SH-SY5Y (cell line): ENCODE measurements around the gene ANKRD11.

Source experiments
- GATA2 ChIP-seq: IDR thresholded peaks from 2 replicates; pipeline ENCODE4 v1.6.1; 2011; ENCODE audit warnings: mild to moderate bottlenecking, low read depth, low read length
- GATA3 ChIP-seq: IDR thresholded peaks from 2 replicates; pipeline ENCODE4 v1.6.1; 2011; ENCODE audit warnings: low read depth, mild to moderate bottlenecking, low read length, moderate library complexity

The ANKRD11 gene

GRCh38 chr16:89304181-89304851 is 186.0 kb downstream of the ANKRD11 start:
- no peak for TF ChIP-seq GATA2
- TF ChIP-seq GATA3, result no peak

GRCh38 chr16:89303617-89304016 is 186.7 kb downstream of the ANKRD11 start:
- TF ChIP-seq GATA3 (no peak), GATA2 (no peak)

DNA sequence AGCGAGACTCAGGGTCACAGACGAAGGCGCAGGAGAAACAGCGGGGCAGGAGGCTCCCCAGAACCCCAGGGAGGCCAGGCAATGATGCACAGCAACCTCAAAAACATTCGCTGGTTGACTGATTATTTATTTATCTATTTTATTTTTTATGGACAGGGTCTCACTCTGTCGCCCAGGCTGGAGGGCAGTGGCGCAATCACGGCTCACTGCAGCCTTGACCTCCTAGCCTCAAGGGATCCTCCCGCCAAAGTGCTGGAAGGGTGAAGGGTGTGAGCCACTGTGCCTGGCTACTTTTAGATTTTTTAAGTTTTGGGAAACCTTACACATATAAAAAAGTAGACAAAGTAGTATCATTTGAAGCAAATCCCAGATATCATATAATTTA is 189.4 kb downstream of the ANKRD11 start:
- TF ChIP-seq GATA3 (no peak), GATA2 (no peak)

GRCh38 chr16:89300311-89300975 is 189.9 kb downstream of the ANKRD11 start:
- TF ChIP-seq GATA2 (no peak), GATA3 (no peak)

GRCh38 chr16:89298623-89299225 is 191.6 kb downstream of the ANKRD11 start:
- no peak for TF ChIP-seq GATA2
- no peak for TF ChIP-seq GATA3

GRCh38 chr16:89297910-89298545 is 192.3 kb downstream of the ANKRD11 start:
- TF ChIP-seq GATA2, result no peak
- no peak for TF ChIP-seq GATA3

DNA sequence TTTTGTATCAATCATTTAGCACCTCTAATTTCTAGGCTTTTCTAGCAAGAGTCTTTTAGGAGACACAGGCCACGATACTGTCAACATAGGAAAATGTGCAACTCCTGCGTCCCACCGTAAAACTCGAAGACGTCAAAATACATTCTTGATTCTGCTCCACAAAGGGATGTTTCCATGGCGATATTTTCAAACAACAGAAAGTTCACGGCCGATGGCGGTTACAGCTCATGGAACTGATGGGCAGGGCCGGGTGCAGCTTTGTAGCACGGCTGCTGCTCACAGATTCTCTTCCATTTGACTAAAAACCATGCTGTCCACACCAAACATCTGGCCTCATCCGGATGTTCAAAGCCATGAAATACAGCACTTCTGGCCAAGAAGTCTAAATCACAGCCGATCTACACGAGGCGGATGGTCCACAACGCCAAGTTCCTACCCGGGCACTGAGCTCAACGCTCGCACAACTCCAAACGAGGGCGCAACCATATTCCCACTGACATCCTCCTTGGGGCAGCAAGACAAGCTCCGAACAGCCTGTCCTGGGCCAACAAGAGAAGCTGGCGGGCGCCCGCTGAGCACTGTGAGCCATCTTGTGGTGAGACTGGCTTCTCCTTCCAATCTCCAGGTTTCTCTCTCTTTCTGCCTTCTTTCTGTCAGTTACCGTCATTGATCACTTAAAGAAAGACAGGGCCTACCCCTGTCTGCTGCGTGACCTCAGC is 193.0 kb downstream of the ANKRD11 start:
- TF ChIP-seq GATA2 (no peak), GATA3 (no peak)

GRCh38 chr16:89295915-89296314 is 194.4 kb downstream of the ANKRD11 start:
- TF ChIP-seq GATA2 (no peak), GATA3 (no peak)

- TF ChIP-seq GATA3 (no peak), GATA2 (no peak)
These were observed 195.1 kb downstream of the ANKRD11 start for GRCh38 chr16:89295071-89295900.

- no peak for TF ChIP-seq GATA2
- no peak for TF ChIP-seq GATA3
These were observed 195.9 kb downstream of the ANKRD11 start for GRCh38 chr16:89294486-89294885.

DNA sequence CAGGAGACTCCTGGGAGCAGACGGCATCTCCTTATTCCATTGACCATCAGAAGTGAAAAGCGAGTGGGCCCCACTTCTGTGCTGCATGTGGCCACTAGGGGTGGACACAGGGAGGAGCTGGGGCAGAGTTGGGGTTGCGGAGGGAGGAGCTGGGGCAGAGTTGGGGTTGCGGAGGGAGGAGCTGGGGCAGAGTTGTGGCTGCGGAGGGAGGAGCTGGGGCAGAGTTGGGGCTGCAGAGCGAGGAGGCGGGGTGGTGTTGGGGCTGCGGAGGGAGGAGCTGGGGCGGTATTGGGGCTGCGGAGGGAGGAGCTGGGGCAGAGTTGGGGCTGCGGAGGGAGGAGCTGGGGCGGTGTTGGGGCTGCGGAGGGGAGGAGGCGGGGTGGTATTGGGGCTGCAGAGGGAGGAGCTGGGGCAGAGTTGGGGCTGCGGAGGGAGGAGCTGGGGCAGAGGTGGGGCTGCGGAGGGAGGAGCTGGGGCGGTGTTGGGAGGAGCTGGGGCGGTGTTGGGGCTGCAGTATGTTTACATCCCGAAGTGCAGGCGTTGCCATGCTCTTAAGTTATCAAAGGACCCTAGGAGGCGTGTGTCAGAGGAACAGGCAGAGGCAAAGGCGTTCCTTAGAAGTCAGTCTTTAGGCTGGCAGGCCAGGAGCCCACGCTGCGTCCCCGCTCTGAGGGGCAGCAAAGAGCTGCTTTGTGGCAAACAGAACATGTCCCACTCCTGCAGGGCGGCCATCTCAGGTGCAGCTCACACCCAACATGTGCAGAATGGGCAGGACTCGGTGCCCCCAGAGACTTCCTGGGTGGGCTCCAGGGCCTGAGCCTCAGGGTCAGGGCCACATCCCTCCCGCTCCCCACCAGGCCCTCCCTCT is 196.9 kb downstream of the ANKRD11 start:
- no peak for TF ChIP-seq GATA2
- no peak for TF ChIP-seq GATA3

- TF ChIP-seq GATA3 (no peak), GATA2 (no peak)
These were observed 197.8 kb downstream of the ANKRD11 start for GRCh38 chr16:89292443-89293078.
